MM.1S (cell line): ENCODE measurements around the gene AKAP8L.
A peak's percentile ranks its signal among the peaks of the same experiment; 100 is the strongest.

ENCODE experiments used
- DNase-seq: peaks from one replicate; pipeline ENCODE4 v3.0.0-alpha.2; 2015
- H2AFZ ChIP-seq: fragments of 300-600 bp; sonication (generic); 2 replicates; pipeline ENCODE4 v1.6.0; 2016; ENCODE audit warnings: antibody characterized with exemption, low read length
- H3F3A ChIP-seq: fragments of 300-600 bp; sonication (generic); 2 replicates; pipeline ENCODE4 v1.6.1; 2016; ENCODE audit warnings: mild to moderate bottlenecking, antibody characterized with exemption, low read length, moderate library complexity, mixed read lengths; ENCODE audit not compliant: insufficient read depth
- H3K27ac ChIP-seq: fragments of 300-600 bp; sonication (generic); 2 replicates; pipeline ENCODE4 v1.5.1; 2016; ENCODE audit warnings: mild to moderate bottlenecking, low read length
- H3K27me3 ChIP-seq: fragments of 300-600 bp; sonication (generic); replicated peaks from 2 replicates; pipeline ENCODE4 v1.6.0; 2016; ENCODE audit warnings: low read length; ENCODE audit not compliant: insufficient read depth
- H3K36me3 ChIP-seq: fragments of 300-600 bp; sonication (generic); replicated peaks from 2 replicates; pipeline ENCODE4 v1.6.1; 2016; ENCODE audit warnings: mild to moderate bottlenecking, low read length, mixed read lengths; ENCODE audit not compliant: insufficient read depth
- H3K4me1 ChIP-seq: fragments of 300-600 bp; sonication (generic); 2 replicates; pipeline ENCODE4 v1.6.1; 2016; ENCODE audit warnings: low read length, mixed read lengths
- H3K4me2 ChIP-seq: fragments of 300-600 bp; sonication (generic); 2 replicates; pipeline ENCODE4 v1.6.0; 2016; ENCODE audit warnings: low read depth, low read length
- H3K4me3 ChIP-seq: fragments of 300-600 bp; sonication (generic); 2 replicates; pipeline ENCODE4 v1.5.1; 2016; ENCODE audit warnings: low read length, mixed read lengths
- H3K79me2 ChIP-seq: fragments of 300-600 bp; sonication (generic); 2 replicates; pipeline ENCODE4 v1.6.1; 2016; ENCODE audit warnings: mixed run types, low read length, mixed read lengths
- H3K9ac ChIP-seq: fragments of 300-600 bp; sonication (generic); 2 replicates; pipeline ENCODE4 v1.6.1; 2016; ENCODE audit warnings: low read length, mixed read lengths
- H3K9me2 ChIP-seq: fragments of 300-600 bp; sonication (generic); replicated peaks from 2 replicates; pipeline ENCODE4 v1.6.1; 2016; ENCODE audit warnings: mild to moderate bottlenecking, low read length, mixed read lengths; ENCODE audit not compliant: insufficient read depth
- H3K9me3 ChIP-seq: fragments of 300-600 bp; sonication (generic); replicated peaks from 2 replicates; pipeline ENCODE4 v1.6.1; 2016; ENCODE audit warnings: mild to moderate bottlenecking, low read length, mixed read lengths; ENCODE audit not compliant: insufficient read depth
- H4K20me1 ChIP-seq: fragments of 300-600 bp; sonication (generic); 2 replicates; pipeline ENCODE4 v1.6.1; 2016; ENCODE audit warnings: mild to moderate bottlenecking, low read length, moderate library complexity, mixed read lengths; ENCODE audit not compliant: insufficient read depth
- EZH2 ChIP-seq: fragments of 300-600 bp; sonication (generic); optimal IDR thresholded peaks from 2 replicates; pipeline ENCODE3; 2017; ENCODE audit warnings: low read depth, mild to moderate bottlenecking, antibody characterized with exemption, low read length, mixed read lengths
- EZH2phosphoT487 ChIP-seq: fragments of 300-600 bp; sonication (generic); IDR thresholded peaks from 2 replicates; pipeline ENCODE4 v1.6.1; 2018; ENCODE audit warnings: antibody characterized with exemption, low read length
- TF ChIP-seq, protein P1 (sequence below): fragments of 300-600 bp; sonication (generic); IDR thresholded peaks from 2 replicates; pipeline ENCODE4 v1.5.1; 2016; ENCODE audit warnings: antibody characterized with exemption, low read length, mixed read lengths

Gene AKAP8L

DNA sequence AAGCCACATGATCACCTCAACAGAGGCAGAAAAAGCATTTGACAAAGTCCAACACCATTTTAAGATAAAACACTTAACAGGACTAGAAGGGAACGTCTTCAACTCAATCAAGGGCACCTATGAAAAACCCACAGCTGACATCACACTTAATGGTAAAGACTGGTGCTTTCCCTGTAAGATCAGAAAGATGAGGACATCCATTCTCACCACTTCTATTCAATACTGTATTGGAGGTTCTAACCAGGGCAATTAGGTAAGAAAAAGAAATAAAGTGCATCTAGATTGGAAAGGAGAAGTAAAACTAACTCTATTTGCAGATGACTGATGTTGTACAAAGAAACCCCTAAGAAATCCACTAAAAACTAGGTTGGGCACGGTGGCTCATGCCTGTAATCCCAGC is 28.0 kb downstream of the AKAP8L start:
- H3K36me3 ChIP-seq, result no peaks in the 10 kb centered on the region
- TF ChIP-seq EZH2phosphoT487 (no peak), EZH2 (no peak)
- TF ChIP-seq, protein P1, sequence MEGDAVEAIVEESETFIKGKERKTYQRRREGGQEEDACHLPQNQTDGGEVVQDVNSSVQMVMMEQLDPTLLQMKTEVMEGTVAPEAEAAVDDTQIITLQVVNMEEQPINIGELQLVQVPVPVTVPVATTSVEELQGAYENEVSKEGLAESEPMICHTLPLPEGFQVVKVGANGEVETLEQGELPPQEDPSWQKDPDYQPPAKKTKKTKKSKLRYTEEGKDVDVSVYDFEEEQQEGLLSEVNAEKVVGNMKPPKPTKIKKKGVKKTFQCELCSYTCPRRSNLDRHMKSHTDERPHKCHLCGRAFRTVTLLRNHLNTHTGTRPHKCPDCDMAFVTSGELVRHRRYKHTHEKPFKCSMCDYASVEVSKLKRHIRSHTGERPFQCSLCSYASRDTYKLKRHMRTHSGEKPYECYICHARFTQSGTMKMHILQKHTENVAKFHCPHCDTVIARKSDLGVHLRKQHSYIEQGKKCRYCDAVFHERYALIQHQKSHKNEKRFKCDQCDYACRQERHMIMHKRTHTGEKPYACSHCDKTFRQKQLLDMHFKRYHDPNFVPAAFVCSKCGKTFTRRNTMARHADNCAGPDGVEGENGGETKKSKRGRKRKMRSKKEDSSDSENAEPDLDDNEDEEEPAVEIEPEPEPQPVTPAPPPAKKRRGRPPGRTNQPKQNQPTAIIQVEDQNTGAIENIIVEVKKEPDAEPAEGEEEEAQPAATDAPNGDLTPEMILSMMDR, result no peak
- H3K27ac ChIP-seq, result no peak overlapping the region
- DNase-seq, result no peak
- no peak overlapping the region for H3K4me2 ChIP-seq
- no peaks in the 10 kb centered on the region for H3F3A ChIP-seq
- H3K27me3 ChIP-seq, result no peaks in the 10 kb centered on the region
- H3K79me2 ChIP-seq, result peaks cover 9% of the 10 kb centered on the region; the same call in 1 of the 2 replicates
- H3K9me3 ChIP-seq, result no peaks in the 10 kb centered on the region
- no peak overlapping the region for H3K4me3 ChIP-seq
- H4K20me1 ChIP-seq, result no peaks in the 10 kb centered on the region
- H3K4me1 ChIP-seq, result no peaks in the 10 kb centered on the region
- no peak overlapping the region for H3K9ac ChIP-seq
- H3K9me2 ChIP-seq, result no peaks in the 10 kb centered on the region
- no peak overlapping the region for H2AFZ ChIP-seq

DNA sequence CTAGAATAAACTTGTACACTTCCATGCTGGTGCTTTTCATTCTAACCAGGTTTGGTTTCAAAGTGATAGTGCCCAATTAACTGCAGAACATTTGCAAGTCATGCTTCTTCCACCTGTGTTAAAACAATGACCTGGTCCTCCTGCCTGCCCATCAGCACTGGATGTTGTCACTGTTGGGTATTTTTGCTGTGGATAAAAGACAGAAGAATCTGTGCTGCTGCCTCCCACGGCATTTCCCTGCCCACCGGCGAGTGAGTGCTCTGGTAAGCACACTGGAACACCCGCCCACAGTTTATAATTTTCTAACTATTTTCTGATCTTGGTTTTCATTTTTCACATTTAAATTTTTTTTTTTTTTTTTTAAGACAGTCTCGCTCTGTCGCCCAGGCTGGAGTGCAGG is 36.9 kb downstream of the AKAP8L start:
- no peak overlapping the region for H3K9ac ChIP-seq
- no peak overlapping the region for H2AFZ ChIP-seq
- peaks cover 28% of the 10 kb centered on the region for H3K79me2 ChIP-seq
- H3K4me1 ChIP-seq, result peaks cover 17% of the 10 kb centered on the region; the same call in 1 of the 2 replicates
- no peak overlapping the region for H3K4me3 ChIP-seq
- H3K27ac ChIP-seq, result no peak overlapping the region
- DNase-seq, result no peak
- H3K9me2 ChIP-seq, result no peaks in the 10 kb centered on the region
- H3K36me3 ChIP-seq, result no peaks in the 10 kb centered on the region
- no peaks in the 10 kb centered on the region for H3K27me3 ChIP-seq
- H4K20me1 ChIP-seq, result peaks cover 9% of the 10 kb centered on the region
- H3F3A ChIP-seq, result peaks cover 21% of the 10 kb centered on the region
- H3K9me3 ChIP-seq, result no peaks in the 10 kb centered on the region
- no peak overlapping the region for H3K4me2 ChIP-seq
- TF ChIP-seq EZH2phosphoT487 (no peak), EZH2 (no peak)
- TF ChIP-seq, protein P1, result no peak

DNA sequence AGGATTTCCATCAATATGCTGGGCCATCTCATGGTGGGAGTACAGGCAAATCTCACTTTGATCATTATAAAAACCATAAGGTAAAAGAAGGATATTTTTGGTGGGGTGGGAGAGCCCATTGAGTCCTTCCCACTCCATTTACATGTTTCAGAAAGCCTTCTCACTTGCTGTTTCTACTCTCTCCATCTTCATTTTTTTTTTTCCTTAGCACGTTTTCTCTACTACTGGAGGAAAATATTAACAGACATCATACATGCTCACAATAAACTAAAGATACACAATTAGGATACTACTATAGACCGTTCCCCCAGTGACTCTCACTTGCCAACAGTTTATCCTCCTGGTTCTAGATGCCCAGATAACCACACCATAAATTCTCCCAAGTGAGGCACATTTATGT is 37.4 kb downstream of the AKAP8L start:
- TF ChIP-seq EZH2phosphoT487, result no peak
- TF ChIP-seq EZH2, result no peak
- TF ChIP-seq, protein P1, result no peak
- peak overlapping the region; percentile 69; the same call in 1 of the 2 replicates for H3K4me2 ChIP-seq
- no peak overlapping the region for H2AFZ ChIP-seq
- peaks cover 13% of the 10 kb centered on the region for H4K20me1 ChIP-seq
- H3K9me3 ChIP-seq, result no peaks in the 10 kb centered on the region
- H3K36me3 ChIP-seq, result no peaks in the 10 kb centered on the region
- H3K9me2 ChIP-seq, result no peaks in the 10 kb centered on the region
- no peak overlapping the region for H3K27ac ChIP-seq
- peaks cover 21% of the 10 kb centered on the region for H3F3A ChIP-seq
- H3K4me3 ChIP-seq, result no peak overlapping the region
- peaks cover 32% of the 10 kb centered on the region for H3K79me2 ChIP-seq
- no peaks in the 10 kb centered on the region for H3K27me3 ChIP-seq
- no peak overlapping the region for H3K9ac ChIP-seq
- peaks cover 17% of the 10 kb centered on the region; the same call in 1 of the 2 replicates for H3K4me1 ChIP-seq
- no peak for DNase-seq
